NCI-H2171 (cell line): ENCODE measurements around the gene LURAP1L.

Experiments
- DNase-seq: peaks from one replicate; lab custom pipeline; 2025; lab: John Stamatoyannopoulos, UW

LURAP1L gene, protein sequence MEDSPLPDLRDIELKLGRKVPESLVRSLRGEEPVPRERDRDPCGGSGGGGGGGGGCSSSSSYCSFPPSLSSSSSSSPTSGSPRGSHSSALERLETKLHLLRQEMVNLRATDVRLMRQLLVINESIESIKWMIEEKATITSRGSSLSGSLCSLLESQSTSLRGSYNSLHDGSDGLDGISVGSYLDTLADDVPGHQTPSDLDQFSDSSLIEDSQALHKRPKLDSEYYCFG

DNA sequence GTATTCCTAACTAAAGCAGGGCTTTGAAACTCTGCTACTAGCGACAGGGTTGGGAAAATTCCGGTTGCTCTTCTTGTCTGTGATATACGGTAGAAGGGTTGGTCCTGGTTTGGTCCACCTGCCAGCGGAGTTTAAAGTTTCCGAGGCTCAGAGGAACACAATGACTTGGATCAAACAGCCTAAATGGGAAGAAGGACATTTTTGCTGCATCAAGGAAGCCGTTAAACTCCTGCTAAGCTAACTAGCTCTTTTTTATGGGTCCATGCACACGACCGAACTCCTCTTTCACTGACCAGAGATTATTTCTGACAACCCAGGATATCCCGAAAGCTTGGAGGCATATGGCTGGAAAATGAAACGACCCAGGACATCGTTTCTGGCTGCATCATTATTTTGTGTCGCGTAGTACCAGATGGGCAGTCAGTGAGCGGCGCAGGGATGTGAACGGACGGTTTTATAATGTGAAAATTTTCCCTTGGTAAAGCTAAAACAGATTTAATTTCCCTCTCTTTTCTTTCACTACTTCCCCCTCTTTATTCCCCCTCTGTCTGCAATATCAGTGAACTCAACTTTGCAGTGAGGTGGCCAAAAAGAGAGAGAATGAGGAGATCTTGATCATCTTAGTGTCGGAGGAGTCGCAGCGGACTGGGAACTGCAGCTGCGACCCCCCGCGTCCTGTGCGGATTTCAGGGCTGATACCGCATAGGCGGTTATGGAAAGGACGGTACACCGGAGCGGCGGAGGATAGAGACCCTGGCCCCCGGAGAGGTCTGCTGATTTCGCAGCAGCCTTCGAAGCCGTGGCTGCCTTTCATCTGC, at the start of gene LURAP1L:
LURAP1L (plus strand) TSS at position 160 of the 818 bp plus-strand sequence. CDS start 696 bp downstream, outside the sequence.
- peak; percentile 5 for DNase-seq

DNA sequence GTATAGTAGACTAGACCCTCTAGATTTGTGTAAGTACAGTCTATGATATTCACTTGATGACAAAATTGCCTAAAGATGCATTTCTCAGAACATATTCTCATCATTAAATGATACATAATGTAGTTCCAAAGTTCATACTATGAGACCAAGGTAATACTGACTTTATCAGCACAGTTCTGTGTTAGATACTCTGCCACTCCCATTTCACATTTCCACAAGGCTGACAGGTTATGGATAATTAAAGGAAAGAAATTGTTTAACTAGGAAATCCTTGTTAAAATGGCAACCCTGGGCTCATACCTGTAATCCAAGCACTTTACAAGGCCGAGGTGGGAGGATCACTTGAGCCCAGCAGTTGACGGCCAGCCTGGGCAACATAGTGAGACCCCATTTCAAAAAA, 48.0 kb upstream of the LURAP1L start:
- no peak for DNase-seq

DNA sequence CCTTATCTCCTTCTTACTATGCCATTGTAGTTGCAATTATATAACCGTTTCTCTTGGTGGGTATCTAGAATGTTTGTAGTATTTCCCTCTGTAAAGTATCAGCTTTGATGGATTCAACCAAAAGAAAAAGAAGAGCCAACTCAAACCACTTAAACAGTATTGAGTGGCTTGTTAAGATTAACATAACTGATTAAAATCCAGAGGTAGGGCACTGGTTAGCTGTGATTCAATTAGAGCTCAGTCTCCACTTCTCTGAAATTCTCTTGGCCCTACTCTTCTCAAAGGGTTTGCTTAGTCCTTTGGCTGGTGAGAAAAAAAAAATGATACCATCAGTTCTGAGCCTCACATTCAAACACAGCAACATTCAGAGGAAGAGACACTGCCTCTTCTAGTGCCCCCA, 44.6 kb upstream of the LURAP1L start:
- no peak for DNase-seq

DNA sequence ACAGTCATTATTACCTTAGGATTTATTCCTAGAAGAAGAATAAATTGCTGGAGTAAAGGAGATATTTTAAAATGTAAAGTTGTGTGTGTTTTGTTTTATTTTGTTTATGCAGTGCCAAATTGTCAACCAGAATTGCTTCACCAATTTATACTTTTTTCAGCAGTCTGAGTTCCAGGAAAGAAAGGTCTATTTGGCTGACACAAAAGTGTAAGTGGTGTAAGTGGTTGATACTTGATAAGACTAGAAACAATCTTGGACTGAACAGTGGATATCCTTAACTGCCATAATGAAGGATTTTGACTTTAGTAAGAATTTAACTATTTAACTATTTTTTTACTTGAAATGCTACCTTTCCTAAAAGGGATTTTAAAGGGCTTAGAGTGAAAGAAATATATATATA, 43.9 kb upstream of the LURAP1L start:
- no peak for DNase-seq

DNA sequence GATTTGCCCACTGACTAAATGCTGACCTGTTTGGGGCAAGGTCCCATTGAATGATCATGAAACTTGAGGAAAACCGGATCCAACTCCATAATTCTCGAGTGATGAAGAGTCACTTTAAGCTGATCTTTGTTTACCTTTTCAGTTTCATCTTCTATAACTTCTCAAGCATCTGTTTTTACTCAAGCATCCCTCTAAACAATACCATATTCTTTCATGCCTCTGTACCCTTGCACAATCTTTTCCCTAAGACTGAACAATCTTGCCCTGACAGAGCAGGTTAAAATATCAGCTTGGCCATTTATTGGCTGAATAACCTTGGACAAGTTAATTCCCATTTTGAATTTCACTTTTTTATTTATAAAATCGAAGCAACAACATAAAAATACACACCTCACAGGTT, 41.8 kb upstream of the LURAP1L start:
- DNase-seq, result no peak

DNA sequence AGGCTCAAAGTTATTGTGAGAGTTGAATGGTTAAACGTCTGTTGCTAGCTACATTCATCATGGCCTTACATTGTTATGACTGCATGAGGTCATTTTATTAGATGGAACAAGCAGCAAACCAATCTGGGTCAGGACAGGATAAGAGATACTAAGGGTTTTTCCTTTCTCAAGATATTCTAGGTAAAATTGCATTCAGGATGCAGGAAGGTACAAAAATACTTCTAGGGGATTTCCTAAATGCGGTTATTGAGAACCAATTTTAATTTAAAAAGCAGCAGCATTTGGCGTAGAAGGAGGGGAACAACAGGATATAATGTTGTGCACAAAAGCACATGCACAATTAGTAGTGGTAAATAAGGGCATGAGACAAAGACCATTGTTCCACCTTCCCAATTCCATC, 39.2 kb upstream of the LURAP1L start:
- no peak for DNase-seq

DNA sequence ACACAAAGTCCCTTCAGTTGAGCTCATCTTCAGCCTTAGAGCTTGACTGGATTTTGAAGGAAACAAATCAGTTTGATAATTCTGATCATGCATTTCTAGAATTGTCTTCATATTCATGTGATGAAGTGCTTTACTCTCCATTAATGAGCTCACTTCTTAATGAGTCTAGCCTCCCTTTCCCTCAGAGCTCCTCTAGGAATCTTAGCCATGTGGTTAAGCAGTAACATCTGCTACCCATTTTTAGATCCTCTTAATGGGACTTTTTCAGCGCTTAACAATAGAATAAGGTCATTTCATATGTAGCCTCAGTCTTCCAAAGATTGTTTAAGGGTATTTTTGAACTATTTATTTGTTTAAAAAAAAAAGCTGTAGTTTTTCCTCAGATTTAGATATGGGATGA, 36.9 kb upstream of the LURAP1L start:
- no peak for DNase-seq

DNA sequence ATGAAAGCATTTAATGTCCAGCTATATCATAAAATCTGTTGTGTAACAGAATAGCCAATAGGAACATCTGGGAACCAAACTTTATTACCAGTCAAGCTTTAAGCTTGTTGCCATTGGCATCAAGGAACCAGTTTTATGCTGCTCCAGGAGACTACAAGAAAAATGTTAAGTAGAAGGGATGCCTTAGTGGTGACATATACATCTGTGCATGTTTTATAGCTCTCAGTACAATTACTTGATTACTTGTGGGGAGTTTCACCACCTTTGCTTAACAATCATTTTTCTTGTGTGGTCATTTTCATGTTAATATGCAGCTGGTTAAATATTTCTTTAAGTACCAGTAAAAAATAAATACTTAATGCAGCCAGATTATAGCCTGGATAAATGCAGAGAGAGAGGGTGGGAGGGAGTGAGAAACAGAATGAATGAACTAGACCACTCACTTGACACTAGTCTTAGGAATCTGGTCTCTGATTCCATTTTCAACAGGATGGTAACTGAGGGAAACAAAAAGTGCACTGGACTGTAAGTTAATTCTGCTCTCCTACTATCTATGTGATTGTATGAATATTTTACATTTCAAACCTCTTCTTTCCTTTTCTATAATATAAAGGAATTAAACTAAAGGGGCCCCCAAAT, 35.7 kb upstream of the LURAP1L start:
- DNase-seq, result no peak

DNA sequence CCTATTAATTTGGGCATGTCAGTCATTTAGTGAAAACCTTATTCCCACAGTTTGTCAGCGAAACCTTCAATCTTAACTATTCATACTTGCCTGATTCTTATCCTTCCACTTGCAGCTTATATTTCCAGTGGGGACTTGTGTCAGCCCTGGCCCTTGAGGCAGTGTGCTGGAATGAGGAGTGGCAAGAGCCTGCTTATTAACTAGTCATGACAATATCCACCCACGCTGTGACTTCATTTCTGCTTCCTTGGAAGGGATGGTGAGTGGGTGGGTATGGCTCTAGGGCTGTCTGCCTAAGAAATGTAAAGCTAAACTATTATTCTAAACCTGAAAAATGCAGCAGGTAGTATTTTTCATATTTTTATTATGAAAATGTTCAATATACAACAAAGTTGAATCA, 34.0 kb upstream of the LURAP1L start:
- no peak for DNase-seq

DNA sequence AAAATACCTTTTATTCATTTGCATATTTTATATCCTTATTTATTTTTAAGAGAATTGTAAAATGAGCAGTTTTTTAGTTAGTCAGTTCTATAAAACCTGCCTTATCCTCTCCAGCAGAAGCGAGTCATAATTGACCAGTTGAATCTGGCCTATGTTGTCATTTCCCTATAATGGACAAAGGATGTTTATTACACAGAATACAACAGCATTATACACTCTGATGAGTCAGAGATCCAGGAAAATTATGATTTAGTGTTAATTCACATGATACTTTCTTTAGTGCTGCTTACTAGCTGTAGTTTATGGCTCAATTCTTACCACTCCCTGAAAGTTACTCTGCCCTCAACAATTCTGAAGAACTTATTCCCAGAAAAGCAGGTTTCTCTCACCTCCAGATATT, 26.8 kb upstream of the LURAP1L start:
- DNase-seq, result no peak

DNA sequence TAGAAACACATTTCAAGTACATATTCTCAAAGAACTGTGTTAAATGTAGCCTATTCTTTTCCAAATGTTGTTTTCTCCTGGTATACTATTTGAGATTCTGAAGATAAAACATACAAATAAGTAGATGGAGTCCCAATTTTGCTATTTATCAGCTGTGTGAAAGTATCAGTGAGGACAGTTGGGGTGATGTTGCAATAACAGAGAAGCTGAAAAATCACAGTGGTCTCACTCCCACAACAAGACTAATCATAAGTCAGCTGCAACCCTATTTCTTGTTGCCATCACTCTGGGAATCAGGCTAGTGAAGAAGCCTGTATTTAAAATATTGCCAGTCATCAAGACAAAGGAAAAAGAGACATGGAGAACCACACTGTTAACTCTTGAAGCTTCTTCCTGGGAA, 25.9 kb upstream of the LURAP1L start:
- no peak for DNase-seq

DNA sequence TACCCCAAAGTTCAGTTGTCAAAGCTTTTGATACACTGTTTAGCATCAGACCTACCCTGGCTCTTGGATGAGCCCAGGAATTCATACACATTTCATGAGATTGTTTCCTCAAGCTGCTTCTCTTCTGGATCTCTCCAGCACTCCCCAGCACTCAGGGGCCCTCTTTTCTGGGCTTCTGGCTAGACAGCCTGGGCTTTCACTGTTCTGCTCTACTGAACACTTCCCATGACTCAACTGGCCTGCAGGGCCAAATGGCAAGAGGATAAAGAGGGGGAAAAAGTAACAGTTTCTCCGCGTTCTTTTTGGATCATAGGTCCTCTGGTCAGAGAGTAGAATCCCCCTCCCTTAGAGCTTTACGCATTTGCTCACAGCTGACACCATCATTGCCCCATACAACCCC, 20.9 kb upstream of the LURAP1L start:
- no peak for DNase-seq

DNA sequence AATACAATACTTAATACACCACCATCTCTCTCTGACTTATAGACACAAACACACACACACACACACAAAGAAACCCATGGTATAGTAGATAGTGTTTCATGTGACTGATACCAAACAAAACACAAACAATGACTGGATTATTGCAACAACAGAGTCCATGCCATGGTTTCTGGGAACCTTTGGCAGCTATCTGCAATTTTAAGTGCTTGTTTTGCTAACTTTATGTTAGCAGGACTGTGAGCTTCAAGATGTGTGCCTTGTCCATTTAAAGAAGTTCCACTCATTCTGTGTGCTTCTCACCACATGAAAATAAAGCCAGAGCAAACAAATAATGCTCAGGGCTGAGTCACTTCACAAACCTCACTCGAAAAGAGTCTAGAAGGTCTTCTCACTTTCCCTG, 15.1 kb upstream of the LURAP1L start:
- no peak for DNase-seq

DNA sequence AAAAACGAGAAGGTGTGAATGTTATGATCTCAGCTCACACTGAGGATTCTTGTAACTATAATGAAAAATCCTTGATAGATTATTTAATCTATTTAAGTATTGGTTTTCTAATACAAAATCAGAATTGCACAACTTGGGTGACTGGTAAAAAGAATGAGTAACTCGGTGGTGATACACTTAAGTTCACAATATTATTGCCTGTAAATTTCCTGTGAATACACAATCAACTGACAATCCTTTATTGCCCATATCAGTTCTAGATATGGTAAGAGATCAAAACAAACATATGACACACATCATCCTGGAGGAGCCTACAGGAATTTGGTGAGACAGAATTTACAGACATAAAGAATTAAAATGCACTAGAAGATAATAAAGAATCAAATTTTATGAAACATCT, 14.1 kb upstream of the LURAP1L start:
- no peak for DNase-seq

DNA sequence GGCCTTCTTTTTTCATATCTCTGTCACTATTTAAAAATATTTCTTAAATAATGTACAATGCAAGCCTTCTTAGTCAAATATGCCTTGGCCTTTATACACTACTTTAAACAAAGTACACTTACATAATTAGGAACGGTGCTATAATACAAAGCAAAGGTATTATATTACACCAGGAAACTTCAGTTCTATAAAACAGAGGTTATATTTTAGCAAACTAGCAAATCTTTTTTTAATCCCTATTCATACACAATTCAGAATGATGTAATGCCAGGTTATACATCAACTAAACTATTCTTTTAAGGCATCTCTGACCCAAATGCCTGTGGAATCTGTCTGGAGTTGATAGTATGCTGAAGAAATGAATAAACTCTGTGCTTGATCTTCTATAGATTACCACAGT, 10.7 kb upstream of the LURAP1L start:
- DNase-seq, result no peak

DNA sequence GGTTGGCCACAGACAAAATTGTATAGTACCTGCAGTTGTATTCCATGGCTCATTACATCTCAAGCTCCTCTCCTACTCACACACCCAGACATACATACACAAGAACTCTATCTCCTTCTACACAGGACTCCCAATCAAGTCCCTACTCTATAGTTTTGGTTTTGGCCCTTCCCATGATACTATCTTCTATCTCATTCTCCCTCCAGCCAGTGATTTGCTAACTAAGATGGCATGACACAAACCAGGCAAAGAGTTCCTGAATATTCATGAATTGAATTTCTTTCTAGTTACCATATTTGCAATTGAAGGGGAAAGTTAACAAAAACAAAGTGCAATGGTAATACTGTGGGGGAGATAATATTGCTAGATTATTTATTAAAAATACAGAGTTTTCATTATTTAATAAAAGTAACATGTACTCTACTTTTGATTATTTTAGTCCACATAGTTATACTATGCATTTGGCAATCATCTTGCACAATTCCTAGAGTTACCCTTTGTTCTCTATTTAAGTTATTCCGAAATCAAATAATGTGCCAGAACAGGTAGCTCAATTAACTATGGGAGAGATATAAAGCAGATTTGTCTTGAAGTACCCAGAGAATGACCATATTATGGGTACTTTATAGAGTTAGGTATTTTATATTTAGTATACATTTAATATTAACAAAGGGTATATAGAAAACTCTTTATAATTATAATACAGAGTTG, 9.6 kb upstream of the LURAP1L start:
- DNase-seq, result no peak

DNA sequence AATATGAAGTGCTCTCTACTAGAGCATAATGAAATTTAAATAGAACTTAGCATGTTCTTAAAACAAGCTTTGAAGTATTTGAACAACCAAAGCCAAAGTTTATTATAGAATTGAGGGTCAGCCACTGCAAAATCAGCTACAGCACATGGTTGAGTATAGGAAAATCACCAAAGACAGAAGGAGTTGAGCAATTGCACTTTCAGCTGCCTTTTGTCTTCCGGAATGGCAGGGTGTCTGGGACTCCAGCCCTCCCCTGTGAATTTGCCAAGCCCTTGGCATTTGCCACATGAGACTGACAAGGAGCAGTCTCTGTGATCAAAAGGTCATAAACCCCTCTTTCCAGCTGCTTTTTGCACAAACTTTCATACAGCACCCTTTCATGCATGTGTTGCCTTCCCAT, 8.5 kb upstream of the LURAP1L start:
- no peak for DNase-seq

DNA sequence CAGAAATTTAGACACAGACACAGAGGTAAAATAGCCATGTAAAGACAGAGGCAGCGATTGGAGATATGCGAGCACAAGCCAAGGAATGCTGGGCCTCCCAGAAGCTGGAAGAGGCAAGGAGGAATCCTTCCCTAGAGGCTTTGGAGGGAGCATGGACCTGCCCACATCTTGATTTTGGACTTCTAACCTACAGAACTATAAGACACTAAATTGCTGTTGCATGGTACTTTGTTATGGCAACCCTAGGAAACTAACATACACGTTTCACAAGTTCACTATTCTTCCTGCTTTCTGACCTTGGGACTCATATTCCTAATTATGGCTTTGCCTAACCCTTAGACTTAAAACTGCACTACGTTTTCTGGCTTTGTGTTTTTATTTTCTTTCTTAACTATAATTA, 4.6 kb upstream of the LURAP1L start:
- DNase-seq, result no peak

DNA sequence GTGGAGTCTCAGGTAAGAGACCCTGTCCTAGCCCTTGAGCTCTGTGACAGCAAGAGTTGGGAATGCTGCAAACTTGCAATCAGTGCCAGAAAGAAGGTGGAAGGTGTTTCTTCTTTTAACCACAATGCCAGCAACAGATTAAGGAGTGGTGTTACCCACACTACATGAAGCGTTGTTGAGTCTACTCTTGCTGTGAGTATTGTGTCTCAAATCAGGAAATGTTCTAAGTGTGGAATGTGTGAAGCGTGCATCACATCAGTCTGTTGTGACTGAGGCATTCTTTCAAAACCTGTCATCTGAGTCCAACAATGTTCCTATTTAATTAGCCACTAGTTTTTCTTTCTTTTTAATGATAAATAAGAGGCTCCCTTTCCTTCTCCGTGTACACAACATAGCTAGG, 2.9 kb upstream of the LURAP1L start:
- no peak for DNase-seq

DNA sequence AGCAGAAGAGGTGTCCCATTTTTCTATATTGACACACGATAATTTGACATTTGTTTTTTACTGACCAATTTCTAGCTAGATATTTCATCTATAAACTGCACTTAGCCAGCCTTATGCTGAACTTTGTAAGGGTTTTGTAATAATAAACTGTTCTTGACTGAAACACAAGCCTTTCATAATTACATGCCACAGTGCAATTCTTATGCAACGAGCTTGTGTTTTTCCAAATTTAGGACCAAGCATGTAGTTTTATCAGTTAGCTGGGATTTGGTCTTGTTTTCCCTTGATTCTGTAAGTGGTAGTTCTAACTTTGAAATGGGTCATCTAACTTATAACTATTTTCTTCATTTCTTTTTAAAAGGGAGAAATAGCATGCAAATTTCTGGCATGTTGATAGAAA, 1.3 kb upstream of the LURAP1L start:
- no peak for DNase-seq

DNA sequence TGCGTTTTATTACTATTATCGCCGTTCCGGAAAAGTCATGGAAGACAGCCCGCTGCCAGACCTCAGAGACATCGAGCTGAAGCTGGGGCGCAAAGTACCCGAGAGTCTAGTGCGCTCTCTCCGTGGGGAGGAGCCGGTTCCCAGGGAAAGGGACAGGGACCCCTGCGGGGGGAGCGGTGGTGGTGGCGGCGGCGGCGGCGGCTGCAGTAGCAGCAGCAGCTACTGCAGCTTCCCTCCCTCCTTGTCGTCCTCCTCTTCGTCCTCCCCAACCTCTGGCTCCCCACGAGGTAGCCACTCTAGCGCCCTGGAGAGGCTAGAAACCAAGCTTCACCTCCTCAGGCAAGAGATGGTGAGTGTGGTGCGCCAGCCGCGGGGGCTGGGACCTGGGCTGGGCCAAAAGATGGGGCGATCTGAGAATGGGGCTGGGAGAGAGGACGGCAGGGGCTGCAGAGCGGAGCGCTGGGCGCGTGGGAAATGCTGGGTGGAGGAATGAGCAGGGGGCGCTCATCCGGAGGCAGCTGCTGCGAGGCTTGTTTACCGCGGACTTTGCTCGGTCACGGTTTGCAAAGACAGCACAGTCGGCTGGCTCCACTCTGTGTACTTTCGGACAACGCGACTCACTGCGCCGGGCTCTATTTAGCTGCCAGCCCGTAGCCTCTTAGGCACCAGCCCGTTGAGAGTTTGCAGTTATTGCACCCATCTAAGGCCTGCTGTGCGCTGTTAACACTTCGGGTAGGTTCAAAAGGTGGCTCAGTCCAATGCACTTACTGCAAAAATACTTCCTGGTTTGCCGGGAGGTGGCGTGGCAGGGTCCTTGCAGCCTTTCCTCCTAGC, 1.1 kb downstream of the LURAP1L start:
- peak; percentile 36 for DNase-seq
